Activated CD8-positive, alpha-beta memory T cell treated with anti-CD3 and anti-CD28 coated beads, Interleukin-2, amount 10 ng/mL, durations not matched to agents 7 days and 5 days (primary cell): ENCODE results near the gene MAP3K6. TPM values are rescaled to one million over a fixed set of nuclear protein-coding genes. Genes with fewer than 3 reads are reported as not detected.
"Not testable (repeated sequence)": the region's sequence is repeated elsewhere in the genome, so short reads cannot be mapped to it uniquely, and the experiment has no call there.

Experiments used
- ATAC-seq: fragments of 150-1000 bp; cut with Tn5 transposase; one replicate; pipeline ENCODE4 v1.10.0; 2021; ENCODE audit warnings: moderate library complexity
- CTCF ChIA-PET: fragments of 350-600 bp; sonication (Branson Sonifier 250); formaldehyde crosslinking; loops from one replicate; lab custom pipeline; 2021; ENCODE audit warnings: antibody characterized with exemption; lab: Charles Lee
- DNase-seq: peaks from one replicate; pipeline ENCODE4 v3.0.0-alpha.2; 2020
- H3K27ac Mint-ChIP-seq: one replicate; pipeline ENCODE4 v1.8.0; 2021; ENCODE audit warnings: mild to moderate bottlenecking, mixed read lengths
- H3K27me3 Mint-ChIP-seq: one replicate; pipeline ENCODE4 v1.8.0; 2021; ENCODE audit warnings: mixed read lengths
- H3K36me3 Mint-ChIP-seq: one replicate; pipeline ENCODE4 v1.8.0; 2021; ENCODE audit warnings: mild to moderate bottlenecking, mixed read lengths
- H3K4me1 Mint-ChIP-seq: one replicate; pipeline ENCODE4 v1.8.0; 2021; ENCODE audit warnings: mixed read lengths
- H3K4me3 Mint-ChIP-seq: one replicate; pipeline ENCODE4 v1.8.0; 2021; ENCODE audit warnings: mild to moderate bottlenecking, moderate library complexity, mixed read lengths
- H3K9me3 Mint-ChIP-seq: one replicate; pipeline ENCODE4 v1.8.0; 2022; ENCODE audit warnings: low read depth, mixed read lengths
- total RNA-seq, 2 experiments: library from RNA; stranded (reverse); gene quantifications; one replicate each; pipeline ENCODE4 v1.2.3, GENCODE V29; 2021

Gene MAP3K6
- total RNA-seq = 10 to 100 TPM in 1 of 2 experiments, 1 to 10 TPM in 1; 7.4 to 10.6 TPM

GRCh38 chr1:27366411-27367159 is at the start of gene MAP3K6:
MAP3K6 (minus strand) TSS chr1:27366961; CDS start chr1:27366597, 364 bp downstream.
- Mint-ChIP-seq H3K4me3 (peak within 1 kb of the TSS; percentile 78), H3K27ac (peak within 1 kb of the TSS; percentile 74), H3K4me1 (peaks cover 26% of the 10 kb centered on the region), H3K9me3 (no peaks in the 10 kb centered on the region), H3K36me3 (no peaks in the 10 kb centered on the region), H3K27me3 (peaks cover 7% of the 10 kb centered on the region)
- ATAC-seq (peak; percentile 58), DNase-seq (peak; percentile 59)
- CTCF ChIA-PET = interaction anchor here (0.5 to 9.1 kb wide), 31 partner anchors 10 to 557 kb away, joined by 3 to 127 read pairs (median 4); partner anchors contain the start of genes GPR3 and SYTL1

- CTCF ChIA-PET = interaction anchor here (0.8 to 1.6 kb wide), 6 partner anchors 9 to 108 kb away, joined by 3 to 4 read pairs (median 3); no protein-coding TSS in a partner anchor
- DNase-seq (no peak), ATAC-seq (no peak)
- Mint-ChIP-seq H3K36me3 (peaks cover 63% of the 10 kb centered on the region), H3K4me3 (no peak overlapping the region), H3K9me3 (no peaks in the 10 kb centered on the region), H3K27me3 (no peaks in the 10 kb centered on the region), H3K4me1 (peaks cover 37% of the 10 kb centered on the region), H3K27ac (no peak overlapping the region)
Measured at GRCh38 chr1:27414091-27414490, 47.3 kb upstream of the MAP3K6 start.

- CTCF ChIA-PET = interaction anchor here (0.6 to 2.3 kb wide), 9 partner anchors 9 to 192 kb away, joined by 3 to 8 read pairs (median 4); no protein-coding TSS in a partner anchor
Measured at GRCh38 chr1:27413004-27413403, 46.2 kb upstream of the MAP3K6 start.

GRCh38 chr1:27412502-27412901 is 45.7 kb upstream of the MAP3K6 start:
- H3K36me3 Mint-ChIP-seq = peaks cover 62% of the 10 kb centered on the region
- H3K27me3 Mint-ChIP-seq = no peaks in the 10 kb centered on the region
- CTCF ChIA-PET = interaction anchor here (0.6 to 2.3 kb wide), 8 partner anchors 10 to 193 kb away, joined by 3 to 8 read pairs (median 4); no protein-coding TSS in a partner anchor
- H3K9me3 Mint-ChIP-seq = no peaks in the 10 kb centered on the region
- H3K4me1 Mint-ChIP-seq = peaks cover 23% of the 10 kb centered on the region
- H3K27ac Mint-ChIP-seq = no peak overlapping the region
- DNase-seq (no peak), ATAC-seq (no peak)
- no peak overlapping the region for H3K4me3 Mint-ChIP-seq

More at GRCh38 chr1:27413004-27413403, 46.2 kb upstream of the MAP3K6 start:
- Mint-ChIP-seq H3K36me3 (peaks cover 61% of the 10 kb centered on the region), H3K27me3 (no peaks in the 10 kb centered on the region), H3K4me3 (no peak overlapping the region), H3K9me3 (no peaks in the 10 kb centered on the region), H3K4me1 (peaks cover 26% of the 10 kb centered on the region), H3K27ac (no peak overlapping the region)
- ATAC-seq (no peak), DNase-seq (no peak)

- H3K36me3 Mint-ChIP-seq = peaks cover 50% of the 10 kb centered on the region
- no peaks in the 10 kb centered on the region for H3K9me3 Mint-ChIP-seq
- H3K4me1 Mint-ChIP-seq = peaks cover 7% of the 10 kb centered on the region
- DNase-seq (no peak), ATAC-seq (no peak)
- H3K4me3 Mint-ChIP-seq = no peak overlapping the region
- CTCF ChIA-PET = interaction anchor here (1.1 to 2.0 kb wide), 5 partner anchors 15 to 146 kb away, joined by 3 to 5 read pairs (median 4); no protein-coding TSS in a partner anchor
- no peaks in the 10 kb centered on the region for H3K27me3 Mint-ChIP-seq
- H3K27ac Mint-ChIP-seq = no peak overlapping the region
Measured at GRCh38 chr1:27410709-27411108, 43.9 kb upstream of the MAP3K6 start.

- Mint-ChIP-seq H3K27ac (no peak overlapping the region), H3K9me3 (no peaks in the 10 kb centered on the region), H3K4me3 (no peak overlapping the region), H3K4me1 (peaks cover 7% of the 10 kb centered on the region), H3K27me3 (no peaks in the 10 kb centered on the region), H3K36me3 (peaks cover 41% of the 10 kb centered on the region)
- DNase-seq = no peak
- ATAC-seq = no peak
- CTCF ChIA-PET = interaction anchor here (1.1 to 2.0 kb wide), 2 partner anchors 109 to 113 kb away, joined by 4 to 5 read pairs; no protein-coding TSS in a partner anchor
Measured at GRCh38 chr1:27409669-27410068, 42.9 kb upstream of the MAP3K6 start.

- CTCF ChIA-PET = no interaction called here
- Mint-ChIP-seq H3K27ac (no peak overlapping the region), H3K9me3 (no peaks in the 10 kb centered on the region), H3K36me3 (peaks cover 32% of the 10 kb centered on the region), H3K4me1 (peaks cover 17% of the 10 kb centered on the region), H3K27me3 (no peaks in the 10 kb centered on the region), H3K4me3 (no peak overlapping the region)
- ATAC-seq (no peak), DNase-seq (no peak)
Measured at GRCh38 chr1:27408151-27408550, 41.4 kb upstream of the MAP3K6 start.

- not testable (repeated sequence) for ATAC-seq, H3K27ac Mint-ChIP-seq, H3K9me3 Mint-ChIP-seq, DNase-seq, H3K27me3 Mint-ChIP-seq, H3K4me3 Mint-ChIP-seq
- Mint-ChIP-seq H3K36me3 (peaks cover 23% of the 10 kb centered on the region), H3K4me1 (peaks cover 19% of the 10 kb centered on the region)
- CTCF ChIA-PET = interaction anchor here (13.5 to 14.3 kb wide), 2 partner anchors 108 to 201 kb away, joined by 128 to 331 read pairs; partner anchors contain the start of gene AHDC1
Measured at GRCh38 chr1:27406791-27407190, 40.0 kb upstream of the MAP3K6 start.

- ATAC-seq = no peak
- H3K27me3 Mint-ChIP-seq = no peaks in the 10 kb centered on the region
- peaks cover 23% of the 10 kb centered on the region for H3K36me3 Mint-ChIP-seq
- no peak overlapping the region for H3K4me3 Mint-ChIP-seq
- H3K27ac Mint-ChIP-seq = peak overlapping the region; percentile 26
- H3K4me1 Mint-ChIP-seq = peaks cover 19% of the 10 kb centered on the region
- no peaks in the 10 kb centered on the region for H3K9me3 Mint-ChIP-seq
- DNase-seq = no peak
- CTCF ChIA-PET = interaction anchor here (0.9 to 14.3 kb wide), 3 partner anchors 107 to 360 kb away, joined by 4 to 331 read pairs (median 128); partner anchors contain the start of gene AHDC1
Measured at GRCh38 chr1:27406362-27406680, 39.6 kb upstream of the MAP3K6 start.

- CTCF ChIA-PET = interaction anchor here (0.8 to 14.3 kb wide), 8 partner anchors 9 to 360 kb away, joined by 3 to 331 read pairs (median 4); partner anchors contain the start of gene AHDC1
- H3K4me1 Mint-ChIP-seq = peaks cover 14% of the 10 kb centered on the region
- peak overlapping the region; percentile 26 for H3K27ac Mint-ChIP-seq
- H3K36me3 Mint-ChIP-seq = peaks cover 18% of the 10 kb centered on the region
- ATAC-seq, H3K27me3 Mint-ChIP-seq, DNase-seq, H3K9me3 Mint-ChIP-seq, H3K4me3 Mint-ChIP-seq: not testable (repeated sequence)
Measured at GRCh38 chr1:27405598-27406361, 39.0 kb upstream of the MAP3K6 start.

GRCh38 chr1:27405074-27405473 is 38.3 kb upstream of the MAP3K6 start:
- no peak overlapping the region for H3K4me3 Mint-ChIP-seq
- peaks cover 12% of the 10 kb centered on the region for H3K36me3 Mint-ChIP-seq
- no peaks in the 10 kb centered on the region for H3K9me3 Mint-ChIP-seq
- H3K4me1 Mint-ChIP-seq = peaks cover 11% of the 10 kb centered on the region
- H3K27me3 Mint-ChIP-seq = no peaks in the 10 kb centered on the region
- DNase-seq (no peak), ATAC-seq (no peak)
- CTCF ChIA-PET = interaction anchor here (0.9 to 14.3 kb wide), 8 partner anchors 9 to 359 kb away, joined by 3 to 331 read pairs (median 4); partner anchors contain the start of gene AHDC1
- H3K27ac Mint-ChIP-seq = no peak overlapping the region

GRCh38 chr1:27403931-27404330 is 37.2 kb upstream of the MAP3K6 start:
- ATAC-seq = no peak
- Mint-ChIP-seq H3K27me3 (no peaks in the 10 kb centered on the region), H3K4me3 (no peak overlapping the region), H3K27ac (peak overlapping the region; percentile 71), H3K4me1 (peaks cover 11% of the 10 kb centered on the region), H3K9me3 (no peaks in the 10 kb centered on the region), H3K36me3 (peaks cover 10% of the 10 kb centered on the region)
- CTCF ChIA-PET = interaction anchor here (1.1 to 14.3 kb wide), 7 partner anchors 14 to 204 kb away, joined by 3 to 331 read pairs (median 7); partner anchors contain the start of gene AHDC1
- no peak for DNase-seq
